ENCODE data around the gene PGBD5. TPM values are rescaled to one million over a fixed set of nuclear protein-coding genes. Genes with fewer than 3 reads are reported as not detected.
A peak's percentile ranks its signal among the peaks of the same experiment; 100 is the strongest.

Gene PGBD5
- polyA plus RNA-seq, 6 donors from 2014 or later: not detected

GRCh38 chr1:230401101-230401500 lies 25.0 kb downstream of the PGBD5 start:
- Mint-ChIP-seq H3K27ac (no peak overlapping the region), H3K4me3 (no peak overlapping the region), H3K36me3 (no peaks in the 10 kb centered on the region), H3K9me3 (peaks cover 0 to 4% (median 0%) of the 10 kb centered on the region in 7 donors), H3K27me3 (peaks cover 28 to 57% (median 57%) of the 10 kb centered on the region in 3 donors), H3K4me1 (no peaks in the 10 kb centered on the region)
- DNase-seq (no peak), ATAC-seq (ENCODE audit: low read depth in 2 of 2) (no peak)

GRCh38 chr1:230400007-230400344 lies 26.2 kb downstream of the PGBD5 start:
- H3K4me3 Mint-ChIP-seq: no peak overlapping the region
- peaks cover 21 to 60% (median 60%) of the 10 kb centered on the region in 3 donors for H3K27me3 Mint-ChIP-seq
- no peak overlapping the region for H3K27ac Mint-ChIP-seq
- H3K9me3 Mint-ChIP-seq: peaks cover 0 to 4% (median 0%) of the 10 kb centered on the region in 7 donors
- no peaks in the 10 kb centered on the region for H3K4me1 Mint-ChIP-seq
- no peak for ATAC-seq (ENCODE audit: low read depth in 2 of 2)
- DNase-seq: no peak
- H3K36me3 Mint-ChIP-seq: no peaks in the 10 kb centered on the region

GRCh38 chr1:230399321-230400006 lies 26.7 kb downstream of the PGBD5 start:
- ATAC-seq (ENCODE audit: low read depth in 2 of 2): no peak
- no peak overlapping the region for H3K4me3 Mint-ChIP-seq
- H3K36me3 Mint-ChIP-seq: no peaks in the 10 kb centered on the region
- peaks cover 0 to 4% (median 0%) of the 10 kb centered on the region in 7 donors for H3K9me3 Mint-ChIP-seq
- no peak overlapping the region for H3K27ac Mint-ChIP-seq
- no peaks in the 10 kb centered on the region for H3K4me1 Mint-ChIP-seq
- DNase-seq: no peak
- peaks cover 21 to 60% (median 60%) of the 10 kb centered on the region in 3 donors for H3K27me3 Mint-ChIP-seq

- Mint-ChIP-seq H3K36me3 (no peaks in the 10 kb centered on the region), H3K27me3 (peaks cover 21 to 61% (median 56%) of the 10 kb centered on the region in 3 donors), H3K27ac (peak overlapping the region in 2 of 6 donors; percentile 4 to 15), H3K9me3 (peaks cover 0 to 4% (median 2%) of the 10 kb centered on the region in 7 donors), H3K4me3 (no peak overlapping the region), H3K4me1 (no peaks in the 10 kb centered on the region)
- ATAC-seq (ENCODE audit: low read depth in 2 of 2): no peak
- no peak for DNase-seq
Measured at GRCh38 chr1:230398856-230399255, 27.3 kb downstream of the PGBD5 start.

- H3K9me3 Mint-ChIP-seq: peaks cover 0 to 7% (median 3%) of the 10 kb centered on the region in 7 donors
- H3K4me3 Mint-ChIP-seq: no peak overlapping the region
- ATAC-seq (ENCODE audit: low read depth in 2 of 2) (no peak), DNase-seq (no peak)
- H3K27ac Mint-ChIP-seq: no peak overlapping the region
- H3K36me3 Mint-ChIP-seq: no peaks in the 10 kb centered on the region
- no peaks in the 10 kb centered on the region for H3K4me1 Mint-ChIP-seq
- H3K27me3 Mint-ChIP-seq: peaks cover 22 to 60% (median 53%) of the 10 kb centered on the region in 3 donors
Measured at GRCh38 chr1:230396966-230397365, 29.2 kb downstream of the PGBD5 start.

GRCh38 chr1:230395932-230396331 lies 30.2 kb downstream of the PGBD5 start:
- no peaks in the 10 kb centered on the region for H3K36me3 Mint-ChIP-seq
- no peak for DNase-seq
- H3K4me1 Mint-ChIP-seq: no peaks in the 10 kb centered on the region
- no peak for ATAC-seq (ENCODE audit: low read depth in 2 of 2)
- no peak overlapping the region for H3K27ac Mint-ChIP-seq
- H3K9me3 Mint-ChIP-seq: peaks cover 0 to 7% (median 3%) of the 10 kb centered on the region in 7 donors
- H3K4me3 Mint-ChIP-seq: no peak overlapping the region
- H3K27me3 Mint-ChIP-seq: peaks cover 20 to 62% (median 53%) of the 10 kb centered on the region in 3 donors

GRCh38 chr1:230394741-230395140 lies 31.4 kb downstream of the PGBD5 start:
- no peak for ATAC-seq (ENCODE audit: low read depth in 2 of 2)
- H3K4me3 Mint-ChIP-seq: no peak overlapping the region
- H3K9me3 Mint-ChIP-seq: peaks cover 0 to 7% (median 3%) of the 10 kb centered on the region in 7 donors
- no peak for DNase-seq
- H3K4me1 Mint-ChIP-seq: no peaks in the 10 kb centered on the region
- H3K36me3 Mint-ChIP-seq: no peaks in the 10 kb centered on the region
- no peak overlapping the region for H3K27ac Mint-ChIP-seq
- H3K27me3 Mint-ChIP-seq: peaks cover 14 to 55% (median 45%) of the 10 kb centered on the region in 3 donors

- Mint-ChIP-seq H3K27ac (no peak overlapping the region), H3K4me1 (no peaks in the 10 kb centered on the region), H3K9me3 (peaks cover 0 to 7% (median 3%) of the 10 kb centered on the region in 7 donors), H3K36me3 (no peaks in the 10 kb centered on the region), H3K27me3 (peaks cover 13 to 49% (median 38%) of the 10 kb centered on the region in 3 donors), H3K4me3 (no peak overlapping the region)
- DNase-seq: no peak
- no peak for ATAC-seq (ENCODE audit: low read depth in 2 of 2)
Measured at GRCh38 chr1:230394134-230394533, 32.0 kb downstream of the PGBD5 start.

GRCh38 chr1:230393722-230394121 lies 32.4 kb downstream of the PGBD5 start:
- no peaks in the 10 kb centered on the region for H3K36me3 Mint-ChIP-seq
- H3K27me3 Mint-ChIP-seq: peaks cover 13 to 49% (median 37%) of the 10 kb centered on the region in 3 donors
- no peaks in the 10 kb centered on the region for H3K4me1 Mint-ChIP-seq
- H3K27ac Mint-ChIP-seq: no peak overlapping the region
- peaks cover 0 to 7% (median 3%) of the 10 kb centered on the region in 7 donors for H3K9me3 Mint-ChIP-seq
- ATAC-seq (ENCODE audit: low read depth in 2 of 2): no peak
- H3K4me3 Mint-ChIP-seq: no peak overlapping the region
- no peak for DNase-seq

- no peak for DNase-seq
- Mint-ChIP-seq H3K36me3 (no peaks in the 10 kb centered on the region), H3K9me3 (peaks cover 0 to 7% (median 3%) of the 10 kb centered on the region in 7 donors), H3K4me3 (peak overlapping the region in 1 of 8 donors; percentile 27), H3K4me1 (no peaks in the 10 kb centered on the region), H3K27me3 (peaks cover 13 to 43% (median 33%) of the 10 kb centered on the region in 3 donors), H3K27ac (peak overlapping the region in 1 of 6 donors; percentile 47)
- no peak for ATAC-seq (ENCODE audit: low read depth in 2 of 2)
Measured at GRCh38 chr1:230392920-230393521, 33.1 kb downstream of the PGBD5 start.

GRCh38 chr1:230392536-230392909 lies 33.6 kb downstream of the PGBD5 start:
- H3K36me3 Mint-ChIP-seq: no peaks in the 10 kb centered on the region
- H3K27ac Mint-ChIP-seq: no peak overlapping the region
- H3K9me3 Mint-ChIP-seq: peaks cover 0 to 7% (median 3%) of the 10 kb centered on the region in 7 donors
- DNase-seq (no peak), ATAC-seq (ENCODE audit: low read depth in 2 of 2) (no peak)
- H3K27me3 Mint-ChIP-seq: peaks cover 13 to 38% (median 34%) of the 10 kb centered on the region in 3 donors
- peak overlapping the region in 1 of 8 donors; percentile 27 for H3K4me3 Mint-ChIP-seq
- H3K4me1 Mint-ChIP-seq: no peaks in the 10 kb centered on the region

GRCh38 chr1:230391776-230392535 lies 34.2 kb downstream of the PGBD5 start:
- no peak for DNase-seq
- ATAC-seq (ENCODE audit: low read depth in 2 of 2): no peak
- H3K4me1 Mint-ChIP-seq: no peaks in the 10 kb centered on the region
- peak overlapping the region in 1 of 6 donors; percentile 8 for H3K27ac Mint-ChIP-seq
- no peak overlapping the region for H3K4me3 Mint-ChIP-seq
- peaks cover 0 to 7% (median 3%) of the 10 kb centered on the region in 7 donors for H3K9me3 Mint-ChIP-seq
- H3K36me3 Mint-ChIP-seq: no peaks in the 10 kb centered on the region
- H3K27me3 Mint-ChIP-seq: peaks cover 9 to 34% (median 33%) of the 10 kb centered on the region in 3 donors

- DNase-seq (no peak), ATAC-seq (ENCODE audit: low read depth in 2 of 2) (no peak)
- H3K9me3 Mint-ChIP-seq: peaks cover 0 to 7% (median 3%) of the 10 kb centered on the region in 7 donors
- no peak overlapping the region for H3K4me3 Mint-ChIP-seq
- H3K36me3 Mint-ChIP-seq: no peaks in the 10 kb centered on the region
- H3K4me1 Mint-ChIP-seq: no peaks in the 10 kb centered on the region
- peaks cover 18 to 27% (median 21%) of the 10 kb centered on the region in 3 donors for H3K27me3 Mint-ChIP-seq
- no peak overlapping the region for H3K27ac Mint-ChIP-seq
Measured at GRCh38 chr1:230390371-230390770, 35.8 kb downstream of the PGBD5 start.

All from naive B cell (primary cell).